ENCODE measurements around the gene DYSF.

DNA sequence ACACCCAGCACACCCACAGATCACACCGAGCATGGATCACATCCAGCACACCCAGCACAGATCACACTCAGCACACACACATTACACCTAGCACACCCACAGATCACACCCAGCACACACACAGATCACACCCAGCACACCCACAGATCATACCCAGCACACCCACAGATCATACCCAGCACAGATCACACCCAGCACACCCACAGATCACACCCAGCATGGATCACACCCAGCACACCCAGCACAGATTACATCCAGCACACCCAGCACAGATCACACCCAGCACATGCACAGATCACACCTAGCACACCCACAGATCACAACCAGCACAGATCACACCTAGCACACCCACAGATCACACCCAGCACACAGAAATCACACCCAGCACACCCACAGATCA lies 118.6 kb downstream of the DYSF start:
- no peak for TF ChIP-seq EZH2 (IDR thresholded peaks at IDR 0.05; ENCODE audit: borderline replicate concordance, insufficient read depth, low read length, poor library complexity, severe bottlenecking)
- no peak for TF ChIP-seq CTCF (IDR thresholded peaks at IDR 0.05; ENCODE audit: poor library complexity, severe bottlenecking)
- no peak for TF ChIP-seq POLR2AphosphoS5 (IDR thresholded peaks at IDR 0.05)

Measured in neural cell (in vitro differentiated cells).